NCI-H2107 treated with DMSO at 0.1 percent for 48 hours (cell line): ENCODE data around the gene ELAVL4.
"Not testable (repeated sequence)": the region's sequence is repeated elsewhere in the genome, so short reads cannot be mapped to it uniquely, and the experiment has no call there.

Source experiments
- DNase-seq: peaks from one replicate; lab custom pipeline; 2025; ENCODE audit not compliant: unreplicated experiment; lab: John Stamatoyannopoulos, UW

The ELAVL4 gene

DNA sequence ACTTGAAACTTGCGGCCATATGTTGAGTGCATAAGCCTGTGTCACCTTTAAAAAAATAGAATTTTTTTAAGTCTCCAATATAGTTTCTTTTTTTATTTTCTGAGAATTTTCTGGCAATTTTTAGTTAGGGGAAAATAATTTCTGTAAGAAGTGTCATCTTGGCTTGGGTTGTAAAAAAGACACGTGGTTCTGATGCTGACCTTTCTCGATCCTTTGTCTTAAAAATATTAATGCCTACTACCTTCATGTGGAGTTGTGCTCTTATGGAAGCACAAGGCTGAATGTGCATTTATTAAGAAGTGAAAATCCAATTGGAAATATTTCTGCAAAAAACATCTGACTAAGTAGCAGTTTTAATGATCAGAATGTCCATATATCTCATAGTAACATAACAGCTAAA, 3.5 kb downstream of the ELAVL4 start:
- peak; percentile 30 for DNase-seq

DNA sequence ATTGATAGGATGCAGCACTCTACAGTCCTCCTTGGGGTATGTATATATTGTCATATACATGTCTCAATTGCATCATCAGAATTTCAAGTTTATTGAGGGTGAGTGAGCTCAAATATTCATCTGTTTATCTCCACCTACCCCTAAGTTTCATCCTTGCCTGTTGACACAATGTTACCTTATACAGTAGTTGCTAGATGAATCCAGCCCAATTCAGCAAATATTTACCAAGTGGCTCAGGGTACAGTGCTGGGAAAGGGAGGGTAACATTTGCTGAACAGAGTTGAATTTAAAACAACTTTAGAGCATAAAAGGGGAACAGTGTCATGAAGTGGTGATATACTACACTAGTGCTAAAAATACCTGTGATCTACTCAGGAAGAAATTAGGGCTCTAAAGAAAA, 14.4 kb downstream of the ELAVL4 start:
- DNase-seq: no peak

DNA sequence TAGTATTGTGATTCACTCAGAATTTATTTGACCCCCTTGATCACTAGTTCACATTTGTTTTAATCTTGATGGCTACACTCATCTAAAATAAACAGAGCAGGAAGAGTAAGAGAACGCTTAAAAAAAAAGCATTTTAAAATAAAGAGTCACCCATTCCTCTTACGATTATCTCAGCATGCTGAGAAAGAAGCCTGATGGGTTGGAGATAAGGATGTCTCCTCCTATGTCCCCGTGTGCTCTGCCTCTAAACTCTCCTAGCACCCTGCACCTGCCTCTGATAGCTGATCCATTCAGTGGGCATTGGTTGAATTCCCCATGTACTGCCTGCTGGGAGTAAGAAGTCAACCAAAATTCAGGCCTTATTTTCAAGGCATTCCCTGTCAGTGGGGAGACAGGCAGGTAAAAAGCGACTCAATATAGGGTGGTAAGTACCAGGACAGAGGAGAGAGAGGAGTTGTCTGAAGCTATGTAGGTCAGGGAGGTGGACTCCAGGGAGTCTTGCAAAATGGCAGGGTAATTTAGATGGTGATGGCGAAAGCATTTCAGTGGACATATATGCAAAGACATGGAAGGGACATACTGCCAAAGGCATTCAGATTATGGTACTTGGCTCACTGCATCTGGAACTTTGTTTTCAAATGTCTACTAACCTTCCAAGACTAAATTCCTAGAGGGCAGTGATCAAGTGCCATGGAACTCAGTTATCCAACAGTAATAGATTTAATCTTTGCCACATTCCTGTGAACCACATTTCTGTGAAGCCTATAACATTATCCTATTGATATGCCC, 18.4 kb downstream of the ELAVL4 start:
- peak; percentile 25 for DNase-seq

DNA sequence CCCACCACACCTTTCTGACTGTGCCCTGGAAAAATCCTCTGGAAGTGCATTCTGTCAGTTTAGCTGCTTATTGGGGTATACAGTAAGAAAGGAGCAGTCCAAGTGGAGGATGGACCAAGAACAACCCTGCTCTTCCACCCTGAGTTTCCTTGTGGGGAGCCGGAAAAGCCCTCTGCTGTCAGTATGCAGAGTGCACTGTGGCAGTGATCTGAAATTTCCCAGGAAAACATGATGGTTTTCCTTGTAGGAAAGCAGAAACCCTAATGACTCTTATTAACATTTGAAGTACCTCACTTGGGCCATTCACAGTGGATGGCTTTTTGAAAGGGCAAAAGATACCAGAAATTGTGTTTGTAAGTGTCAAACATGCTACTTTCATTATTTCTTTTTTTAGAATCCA, 20.5 kb downstream of the ELAVL4 start:
- no peak for DNase-seq

DNA sequence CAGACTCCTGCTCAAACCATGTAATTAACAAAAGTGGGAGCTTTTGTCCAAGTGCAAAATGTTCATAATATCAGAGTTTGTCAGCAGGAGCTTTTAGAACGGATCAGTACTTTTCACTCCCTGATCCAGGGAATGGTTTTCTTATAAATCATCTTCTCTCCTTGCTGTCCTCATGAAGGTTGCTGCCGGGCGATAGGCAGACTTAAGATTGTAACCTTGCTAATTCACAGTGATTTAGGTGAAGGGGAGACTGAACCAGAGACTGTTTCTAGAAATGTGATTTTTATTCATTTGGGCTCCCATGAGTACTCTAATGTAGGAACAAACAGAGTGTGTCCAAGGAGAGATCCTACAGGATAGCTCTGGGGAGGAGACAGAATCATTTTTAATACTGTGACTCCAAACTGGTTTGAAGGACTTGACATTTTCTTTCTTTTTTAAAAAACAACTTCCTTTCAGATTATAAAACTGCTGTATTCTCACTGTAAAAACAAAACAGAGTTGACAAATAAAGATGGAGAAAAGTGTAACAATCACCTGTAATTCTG, 23.7 kb downstream of the ELAVL4 start:
- DNase-seq: no peak

DNA sequence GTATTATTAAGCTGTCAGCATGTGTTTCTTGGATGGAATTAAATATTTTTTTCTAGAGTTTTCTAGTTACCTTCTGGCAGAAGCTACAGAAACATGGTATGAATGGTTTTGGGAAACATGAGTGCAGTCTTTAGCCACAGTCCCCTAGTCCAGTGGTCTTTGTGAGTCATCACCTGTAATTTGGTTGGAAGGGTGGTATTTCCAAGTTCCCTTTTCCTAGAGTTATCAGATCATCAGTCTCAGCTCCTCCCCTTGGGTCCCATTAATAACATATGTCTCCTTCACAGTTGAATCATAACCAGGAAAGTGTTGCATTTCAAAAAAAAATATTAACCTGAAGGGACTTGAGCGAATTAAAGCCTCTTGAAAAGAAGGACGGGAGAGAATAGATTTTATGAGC, 27.0 kb downstream of the ELAVL4 start:
- no peak for DNase-seq

DNA sequence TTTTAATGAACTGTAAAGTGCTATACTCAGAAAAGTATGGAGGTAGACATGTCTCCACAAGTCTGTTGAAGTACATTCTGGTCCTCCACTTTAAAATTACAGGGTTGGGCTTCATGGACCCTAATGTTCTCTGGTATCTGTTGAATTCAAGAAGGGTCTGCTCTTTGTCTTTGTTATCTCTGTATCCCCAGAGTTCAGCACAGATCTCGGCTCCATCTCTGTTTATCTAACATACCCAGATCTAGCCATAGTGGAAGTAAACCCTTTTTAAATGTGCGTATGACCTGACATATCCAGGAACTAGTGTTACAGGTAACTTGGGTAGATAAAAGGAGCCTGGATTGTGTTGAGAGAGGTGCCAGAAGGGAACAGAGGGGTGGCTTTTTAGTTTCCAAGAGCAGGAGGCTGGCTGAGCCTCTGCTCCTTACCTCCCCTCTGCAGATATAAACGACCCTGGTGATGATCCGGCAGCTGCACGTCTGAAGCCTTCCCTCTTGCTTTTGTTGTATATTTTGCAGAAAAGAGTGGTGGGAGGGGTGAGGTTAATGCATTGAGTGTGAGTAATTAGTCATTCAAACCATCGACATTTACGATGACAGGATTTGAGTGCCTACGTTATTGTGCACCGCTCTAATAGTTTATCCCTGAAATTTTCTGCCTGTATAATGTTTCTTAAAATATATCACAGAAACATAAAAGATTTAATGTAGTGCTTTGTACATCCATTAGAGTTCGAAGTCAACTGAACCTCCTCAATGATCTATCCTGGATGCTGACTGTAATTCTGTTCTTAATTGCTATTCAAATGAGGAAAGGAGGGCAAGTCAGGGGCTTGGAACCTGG, 30.8 kb downstream of the ELAVL4 start:
- DNase-seq: peak; percentile 67

DNA sequence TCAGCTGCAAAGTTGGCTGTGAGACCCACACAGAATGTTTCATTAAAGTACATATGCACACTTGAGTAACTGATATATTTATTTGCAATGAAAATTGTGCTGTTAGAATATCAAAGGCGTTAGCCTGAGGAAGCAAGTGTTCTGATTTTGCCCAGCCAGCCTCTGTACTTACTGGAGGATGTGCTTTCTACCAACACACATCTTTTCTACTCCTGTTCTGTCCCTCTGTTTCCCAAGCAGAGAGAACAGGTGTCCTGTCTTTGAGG, 31.4 kb downstream of the ELAVL4 start:
- DNase-seq: no peak

DNA sequence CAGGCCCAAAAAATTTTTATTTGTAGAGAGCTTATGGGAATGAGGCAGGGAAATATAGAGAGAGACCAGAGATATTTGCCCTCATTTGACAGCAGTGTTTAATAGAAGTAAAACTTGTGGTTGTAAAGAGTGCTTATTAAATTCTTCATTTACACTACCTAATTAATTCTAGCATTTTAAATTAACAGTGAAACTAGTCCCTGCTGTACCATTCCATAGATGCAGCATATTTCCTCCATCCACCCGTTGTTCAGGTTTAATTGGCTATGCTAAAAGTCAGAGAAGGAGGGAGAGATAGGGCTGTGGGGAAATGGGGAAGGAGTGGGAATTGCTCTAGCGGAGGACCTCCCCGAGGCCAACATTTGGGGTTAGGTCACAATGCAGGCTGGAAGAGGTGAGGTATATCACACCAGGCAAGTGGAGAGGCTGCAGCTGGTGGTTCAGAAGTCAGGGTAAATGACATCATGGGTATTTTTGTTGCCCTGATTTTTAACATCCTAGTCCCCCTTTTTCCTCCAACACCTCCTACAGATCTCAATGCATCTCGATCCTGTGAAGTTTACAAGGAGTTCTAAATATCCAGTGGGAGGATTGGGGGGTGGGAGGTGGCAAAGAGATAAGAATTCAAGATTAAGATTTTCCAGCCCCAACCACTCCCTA, 38.6 kb downstream of the ELAVL4 start:
- no peak for DNase-seq

DNA sequence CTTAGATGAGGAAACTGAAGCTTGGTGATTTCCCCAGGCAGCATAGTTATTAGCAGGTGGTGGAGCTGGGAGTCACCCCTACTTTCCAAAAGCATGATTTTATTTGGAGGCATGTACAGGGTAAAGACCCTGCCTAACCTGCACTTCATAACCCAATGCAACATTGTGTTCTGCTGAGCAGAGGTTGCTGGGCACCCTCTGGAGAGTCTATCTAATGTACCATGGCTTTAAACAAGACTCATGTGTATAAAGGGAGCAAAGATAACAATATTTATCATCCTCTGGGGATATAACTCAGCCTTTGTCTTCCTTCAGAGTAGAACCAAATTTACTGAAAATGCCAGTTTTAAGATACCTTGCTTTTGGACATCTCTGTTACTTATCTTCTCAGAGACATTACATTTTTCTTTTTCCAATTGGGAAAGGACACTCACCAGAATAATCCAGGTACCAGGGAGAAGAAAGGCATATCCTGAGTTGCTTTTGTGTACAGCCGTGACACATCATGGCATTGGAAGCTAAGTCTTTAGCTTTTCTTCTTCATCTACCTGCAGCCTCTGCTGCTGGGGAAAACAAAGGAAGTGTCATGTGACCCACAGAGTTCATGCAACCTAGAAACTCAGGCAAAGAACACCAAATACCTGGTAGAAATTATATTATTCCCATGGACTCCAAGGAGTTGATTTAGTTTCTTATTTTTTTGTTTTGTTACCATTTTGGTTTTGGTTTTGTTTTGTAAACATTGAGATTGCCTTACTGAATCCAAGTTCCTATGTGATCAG, 39.6 kb downstream of the ELAVL4 start:
- DNase-seq: no peak

DNA sequence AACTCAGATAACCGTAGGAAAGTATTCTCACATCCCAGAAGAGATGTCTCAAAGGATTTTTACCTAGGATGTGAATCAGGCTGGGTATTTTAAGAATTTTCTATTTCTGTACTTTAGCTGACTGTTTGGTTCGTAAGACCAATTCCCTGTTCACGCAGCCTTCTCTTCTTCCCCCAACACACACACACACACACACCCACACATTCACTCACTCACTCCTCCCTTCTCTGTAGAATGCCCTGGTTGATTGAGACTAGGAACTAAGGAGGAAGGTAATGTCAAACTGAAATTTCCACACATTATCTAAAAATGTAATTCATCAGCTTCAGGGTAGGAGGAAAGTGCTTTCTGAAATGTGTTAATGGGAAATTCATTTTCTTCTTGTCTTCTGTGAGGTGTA, 43.5 kb downstream of the ELAVL4 start:
- no peak for DNase-seq

DNA sequence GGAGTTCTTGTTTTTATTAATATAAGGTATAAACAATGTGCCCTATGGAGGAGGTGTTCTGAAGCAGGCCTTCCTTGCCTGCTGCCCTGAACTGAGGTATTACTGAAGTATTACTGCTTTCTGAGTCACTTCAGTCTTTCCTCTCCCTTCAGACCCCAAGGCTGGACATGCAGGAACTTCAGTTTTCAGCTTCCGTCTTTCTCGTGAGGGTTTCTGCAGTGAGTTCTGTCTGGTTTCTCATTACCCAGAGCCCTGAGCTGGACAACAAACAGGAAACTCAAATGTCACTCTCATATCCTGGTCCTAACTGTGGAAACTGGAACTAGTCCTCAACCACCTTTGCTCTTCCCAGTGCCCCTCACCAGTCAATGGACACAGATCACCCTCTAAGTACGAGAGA, 46.8 kb downstream of the ELAVL4 start:
- no peak for DNase-seq

DNA sequence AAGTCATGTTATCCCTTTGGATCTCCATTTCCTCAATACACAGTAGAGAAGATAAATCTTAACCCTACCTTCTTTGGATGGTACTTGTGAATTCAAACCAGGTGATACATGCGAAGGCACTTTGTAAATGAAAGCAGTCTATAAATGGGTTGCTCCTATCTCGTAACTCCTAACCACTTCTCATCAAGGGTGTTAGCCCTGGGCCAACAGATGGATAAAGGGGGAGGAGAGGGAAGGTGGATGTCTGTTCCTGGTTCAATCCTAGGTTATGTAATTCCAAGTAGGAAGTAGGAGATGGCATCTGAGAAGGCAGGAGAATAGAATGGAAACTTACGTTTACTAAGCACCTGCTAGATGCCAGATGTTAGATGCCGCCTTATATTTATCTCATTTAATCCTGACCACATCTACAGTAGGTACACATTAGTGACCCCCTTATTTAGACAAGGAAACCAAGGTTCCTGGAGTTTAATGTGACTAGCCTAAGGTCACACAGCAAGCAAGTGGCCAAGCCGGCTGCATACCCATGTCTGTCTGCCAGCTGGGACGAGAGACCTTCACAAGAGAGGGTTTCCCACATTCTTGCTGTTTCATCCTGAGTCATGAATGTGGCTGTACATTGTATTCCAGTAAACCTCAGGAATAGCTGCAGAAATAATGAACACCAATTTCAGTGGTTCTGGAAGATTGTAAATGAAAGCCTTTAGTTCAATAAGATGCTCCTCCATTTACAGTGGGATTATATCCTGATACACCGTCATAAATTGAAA, 47.7 kb downstream of the ELAVL4 start:
- DNase-seq: no peak

DNA sequence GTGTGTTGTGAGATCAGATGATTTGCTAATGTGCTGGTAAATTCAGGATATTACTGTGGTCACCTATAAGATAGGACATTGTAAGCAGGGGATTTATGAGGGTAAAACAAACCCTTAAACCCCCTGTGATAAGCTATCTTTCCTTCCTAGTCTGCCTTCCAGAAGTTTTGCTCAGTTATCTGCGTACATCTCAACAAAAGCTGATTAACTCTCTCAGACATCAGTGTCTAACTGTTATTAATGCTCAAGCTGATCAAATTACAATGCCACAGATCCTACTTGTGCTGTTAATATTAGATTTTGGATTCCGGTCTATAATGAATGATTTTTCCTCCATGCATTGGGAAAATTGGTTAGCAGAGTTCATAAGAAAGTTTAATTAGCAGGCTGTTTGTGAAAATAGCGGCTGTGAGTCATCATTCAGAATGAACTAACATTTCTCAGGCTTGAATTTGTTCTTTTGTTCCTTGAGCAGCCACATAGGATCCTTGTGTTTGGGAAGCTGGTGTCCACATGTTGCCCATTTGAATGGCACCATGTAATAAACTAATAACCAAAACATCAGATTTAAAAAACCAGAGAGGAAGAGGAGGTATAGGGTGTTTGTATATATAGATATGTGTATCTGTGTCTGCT, 48.7 kb downstream of the ELAVL4 start:
- no peak for DNase-seq

DNA sequence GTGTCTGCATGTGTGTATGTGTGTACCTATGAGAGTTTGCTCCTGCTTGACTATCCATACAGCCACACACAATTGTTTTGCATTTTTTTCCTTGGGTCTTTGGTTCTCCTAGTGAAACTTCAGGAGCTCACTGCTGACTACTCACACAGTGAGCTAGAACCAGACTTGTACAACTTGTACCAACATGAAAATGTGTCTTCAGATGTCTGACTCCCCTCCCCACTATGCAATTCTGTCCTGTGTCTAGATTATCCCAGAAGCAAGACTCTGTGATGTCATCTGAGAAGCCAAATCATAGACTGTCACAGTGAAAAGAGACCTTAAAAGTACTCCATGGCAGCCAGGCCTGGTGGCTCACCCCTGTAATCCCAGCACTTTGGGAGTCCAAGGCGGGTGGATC, 49.7 kb downstream of the ELAVL4 start:
- no peak for DNase-seq

DNA sequence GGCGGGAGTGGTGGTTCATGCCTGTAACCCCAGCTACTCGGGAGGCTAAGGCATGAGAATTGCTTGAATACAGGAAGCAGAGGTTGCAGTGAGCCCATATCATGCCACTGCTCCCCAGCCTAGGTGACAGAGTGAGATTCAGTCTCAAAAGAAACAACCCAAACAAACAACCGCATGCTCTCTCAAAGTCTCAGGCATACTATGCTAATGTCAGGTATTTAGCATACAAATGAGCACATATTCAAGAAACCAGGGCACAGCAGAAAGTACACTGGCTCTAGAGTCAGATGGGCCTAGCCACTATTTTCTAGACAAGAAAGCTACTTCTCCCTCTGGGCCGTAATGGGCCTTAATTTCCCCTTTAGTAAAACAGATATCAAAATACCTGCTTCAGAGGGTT, 55.0 kb downstream of the ELAVL4 start:
- DNase-seq: no peak

DNA sequence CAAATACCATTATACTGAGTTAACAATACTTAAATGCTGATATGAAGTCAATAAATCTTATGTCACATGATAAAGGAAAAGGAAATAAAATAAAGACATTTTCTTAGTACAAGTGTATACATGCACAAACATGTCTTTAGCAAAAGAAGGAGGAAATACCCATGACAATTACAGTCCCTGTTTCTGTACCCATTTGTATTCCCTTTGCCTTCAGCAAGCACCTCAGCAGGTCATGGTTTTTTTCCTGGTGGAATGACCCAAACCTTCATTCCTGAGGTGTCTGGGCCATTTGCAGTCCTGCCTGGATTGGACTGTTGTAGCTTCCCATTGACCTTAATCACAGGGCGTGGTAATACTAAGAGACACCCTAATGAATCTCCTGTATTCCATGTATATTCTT, 57.6 kb downstream of the ELAVL4 start:
- not testable (repeated sequence) for DNase-seq

DNA sequence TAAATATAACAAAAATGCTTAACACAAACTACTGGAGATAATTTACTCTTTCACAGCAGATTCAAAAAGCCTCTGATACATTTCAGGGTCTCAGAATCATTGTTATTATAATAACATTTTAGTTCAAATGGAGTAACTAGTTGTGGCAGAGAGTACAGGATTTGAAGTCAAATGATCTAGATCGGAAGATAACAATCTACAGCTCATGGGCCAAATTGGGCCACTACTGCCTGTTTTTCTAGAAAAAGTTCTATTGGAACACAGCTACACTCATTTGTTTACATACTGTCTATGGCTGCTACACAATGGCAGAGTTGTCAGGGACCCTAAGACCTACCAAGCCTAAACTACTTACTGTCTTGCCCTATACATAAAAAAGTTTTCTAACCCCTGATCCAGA, 63.6 kb downstream of the ELAVL4 start:
- no peak for DNase-seq

DNA sequence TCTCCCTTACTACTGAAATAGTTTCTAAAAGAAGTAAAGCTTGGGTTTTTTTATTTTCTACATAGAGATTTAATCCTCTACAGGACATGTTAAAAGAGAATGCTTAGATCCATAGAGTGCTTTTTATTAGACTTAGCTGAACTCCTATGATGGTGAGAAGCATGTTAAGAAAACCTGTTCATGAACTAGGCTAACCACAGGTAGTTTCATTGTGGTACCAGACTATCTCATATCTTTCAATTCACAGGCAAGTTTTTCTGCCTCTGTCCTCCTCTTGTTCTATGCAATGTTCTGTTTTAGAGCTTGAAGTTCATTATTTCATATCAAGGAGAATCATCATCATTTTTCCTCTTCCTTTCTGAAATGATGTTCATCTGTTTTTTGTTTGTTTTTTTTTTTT, 65.4 kb downstream of the ELAVL4 start:
- DNase-seq: no peak
